ENCODE results near the gene HPSE2. TPM values are rescaled to one million over a fixed set of nuclear protein-coding genes. Genes with fewer than 3 reads are reported as not detected.

Gene HPSE2
- polyA plus RNA-seq, 2 of the 4 experiments (the other 2 are of a cell fraction), result not detected

DNA sequence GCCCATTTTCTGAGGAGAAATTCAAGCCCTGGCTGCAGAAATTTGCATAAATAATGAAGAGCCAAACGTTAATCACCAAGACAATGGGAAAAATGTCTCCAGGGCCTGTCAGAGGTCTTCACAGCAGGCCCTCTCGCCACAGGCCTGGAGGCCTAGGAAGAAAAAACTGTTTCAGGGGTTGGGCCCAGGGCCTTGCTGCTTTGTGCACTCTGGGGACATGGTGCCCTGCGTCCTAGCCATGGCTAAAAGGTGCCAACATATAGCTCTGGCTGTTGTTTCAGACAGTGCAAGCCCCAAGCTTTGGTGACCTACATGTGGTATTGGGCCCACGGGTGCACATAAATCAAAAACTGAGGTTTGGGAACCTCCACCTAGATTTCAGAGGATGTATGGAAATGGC is 796.9 kb downstream of the HPSE2 start:
- FAIRE-seq (no peak), DNase-seq (ENCODE audit: low read depth in 1 of 2, low spot score in 1 of 2) (no peak), ATAC-seq (no peak)
- 89% methylated on average over 4 of the region's 4 CpGs for WGBS (ENCODE audit: missing lambda C conversion rate)
- no peak for TF ChIP-seq FOSB (CRISPR knock-in tag; IDR thresholded peaks at IDR 0.05)
- TF ChIP-seq JUN (IDR thresholded peaks at IDR 0.05), result no peak
- TF ChIP-seq HDAC2 (IDR thresholded peaks at IDR 0.05), result no peak
- TF ChIP-seq KDM5A (IDR thresholded peaks at IDR 0.05), result no peak
- TF ChIP-seq NR3C1 (IDR thresholded peaks at IDR 0.05), result no peak
- no peak for TF ChIP-seq CEBPB (IDR thresholded peaks at IDR 0.05)
- TF ChIP-seq CHD4 (IDR thresholded peaks at IDR 0.05; ENCODE audit: borderline replicate concordance), result no peak
- TF ChIP-seq BHLHE40 (IDR thresholded peaks at IDR 0.05; ENCODE audit: low read depth, low read length), result no peak
- Histone ChIP-seq H3K4me2 (no peak overlapping the region), H3K4me3 (no peak overlapping the region), H3K27ac (no peak overlapping the region), H3K9me3 (no peaks in the 10 kb centered on the region), H3K4me1 (no peaks in the 10 kb centered on the region)
- ChIA-PET CTCF (no interaction called here), POLR2A (no interaction called here)

DNA sequence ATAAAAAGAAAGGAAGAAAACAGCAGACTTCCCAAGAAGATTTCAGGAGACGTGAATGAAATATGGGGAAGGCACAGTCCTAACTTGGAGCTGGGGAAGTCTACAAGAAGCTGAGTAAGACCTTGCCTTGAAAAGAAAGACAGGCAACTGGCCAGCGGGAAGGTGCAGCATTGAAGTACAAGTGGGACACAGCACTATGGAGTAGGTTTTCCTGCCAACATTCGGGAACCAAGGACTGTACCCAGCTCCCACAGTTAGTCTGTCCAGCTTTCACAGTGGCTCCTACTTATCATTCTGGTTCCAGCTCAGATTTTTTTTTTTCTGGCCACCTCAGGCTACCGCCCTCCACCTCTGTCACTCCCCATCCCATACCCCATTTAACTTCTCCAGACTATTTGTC is 798.9 kb downstream of the HPSE2 start:
- ATAC-seq, result 0 out of 6 replicates have a peak, but pooled peaks of 1 of the 2 experiments have one; percentile 30
- DNase-seq (ENCODE audit: low read depth in 1 of 2, low spot score in 1 of 2), result no peak
- WGBS (ENCODE audit: missing lambda C conversion rate), result 96% methylated on average over 4 of the region's 4 CpGs
- CTCF ChIA-PET, result interaction anchor here (1.2 to 4.3 kb wide), 5 partner anchors 9 to 30 kb away, joined by 3 to 23 read pairs (median 4); no protein-coding TSS in a partner anchor
- H3K4me3 ChIP-seq, result no peak overlapping the region
- POLR2A ChIA-PET, result no interaction called here
- H3K4me1 ChIP-seq, result no peaks in the 10 kb centered on the region
- no peak for FAIRE-seq
- TF ChIP-seq TP53 (CRISPR knock-in tag; IDR thresholded peaks at IDR 0.05), result no peak
- TF ChIP-seq, protein P1, sequence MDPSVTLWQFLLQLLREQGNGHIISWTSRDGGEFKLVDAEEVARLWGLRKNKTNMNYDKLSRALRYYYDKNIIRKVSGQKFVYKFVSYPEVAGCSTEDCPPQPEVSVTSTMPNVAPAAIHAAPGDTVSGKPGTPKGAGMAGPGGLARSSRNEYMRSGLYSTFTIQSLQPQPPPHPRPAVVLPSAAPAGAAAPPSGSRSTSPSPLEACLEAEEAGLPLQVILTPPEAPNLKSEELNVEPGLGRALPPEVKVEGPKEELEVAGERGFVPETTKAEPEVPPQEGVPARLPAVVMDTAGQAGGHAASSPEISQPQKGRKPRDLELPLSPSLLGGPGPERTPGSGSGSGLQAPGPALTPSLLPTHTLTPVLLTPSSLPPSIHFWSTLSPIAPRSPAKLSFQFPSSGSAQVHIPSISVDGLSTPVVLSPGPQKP (IDR thresholded peaks at IDR 0.05; ENCODE audit: low read depth, low read length), result no peak
- no peak for TF ChIP-seq EHMT2 (IDR thresholded peaks at IDR 0.05; ENCODE audit: low read depth)
- TF ChIP-seq NFE2L2 (conservative IDR thresholded peaks at IDR 0.05; ENCODE audit: low read length), result no peak
- TF ChIP-seq, protein P2, sequence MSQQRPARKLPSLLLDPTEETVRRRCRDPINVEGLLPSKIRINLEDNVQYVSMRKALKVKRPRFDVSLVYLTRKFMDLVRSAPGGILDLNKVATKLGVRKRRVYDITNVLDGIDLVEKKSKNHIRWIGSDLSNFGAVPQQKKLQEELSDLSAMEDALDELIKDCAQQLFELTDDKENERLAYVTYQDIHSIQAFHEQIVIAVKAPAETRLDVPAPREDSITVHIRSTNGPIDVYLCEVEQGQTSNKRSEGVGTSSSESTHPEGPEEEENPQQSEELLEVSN (IDR thresholded peaks at IDR 0.05; ENCODE audit: borderline replicate concordance, low read depth), result no peak
- H3K4me2 ChIP-seq, result no peak overlapping the region
- H3K27ac ChIP-seq, result no peak overlapping the region
- H3K9me3 ChIP-seq, result peaks cover 6% of the 10 kb centered on the region; the same call in 1 of the 3 replicates

DNA sequence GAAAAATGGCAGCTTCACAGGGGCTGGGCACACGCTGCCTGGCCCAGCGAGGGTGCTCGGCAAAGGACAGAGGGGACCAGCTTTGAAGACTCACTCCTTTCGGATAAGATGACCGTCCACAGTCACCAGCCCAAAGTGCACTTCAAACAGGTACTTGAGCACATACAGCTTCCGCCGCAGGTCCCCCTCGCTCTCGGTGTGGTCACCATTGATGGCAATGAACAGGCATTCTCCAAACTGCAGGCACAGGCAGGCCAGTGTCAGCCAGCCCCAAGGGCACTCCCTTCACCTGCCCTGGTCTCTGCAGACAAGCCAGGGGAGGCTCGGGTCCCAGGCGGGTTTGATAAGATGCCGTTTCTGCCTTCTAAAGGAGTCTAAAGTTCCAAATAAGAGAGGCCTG is 800.5 kb downstream of the HPSE2 start:
- Histone ChIP-seq H3K9me3 (peaks cover 6% of the 10 kb centered on the region; the same call in 1 of the 3 replicates), H3K27ac (no peak overlapping the region), H3K4me2 (no peak overlapping the region), H3K4me3 (no peak overlapping the region), H3K4me1 (no peaks in the 10 kb centered on the region)
- FAIRE-seq (no peak), DNase-seq (ENCODE audit: low read depth in 1 of 2, low spot score in 1 of 2) (no peak), ATAC-seq (no peak)
- TF ChIP-seq CBX2 (IDR thresholded peaks at IDR 0.05; ENCODE audit: borderline replicate concordance, low read depth), result no peak
- TF ChIP-seq SREBF2 (IDR thresholded peaks at IDR 0.05), result no peak
- TF ChIP-seq, protein P3, sequence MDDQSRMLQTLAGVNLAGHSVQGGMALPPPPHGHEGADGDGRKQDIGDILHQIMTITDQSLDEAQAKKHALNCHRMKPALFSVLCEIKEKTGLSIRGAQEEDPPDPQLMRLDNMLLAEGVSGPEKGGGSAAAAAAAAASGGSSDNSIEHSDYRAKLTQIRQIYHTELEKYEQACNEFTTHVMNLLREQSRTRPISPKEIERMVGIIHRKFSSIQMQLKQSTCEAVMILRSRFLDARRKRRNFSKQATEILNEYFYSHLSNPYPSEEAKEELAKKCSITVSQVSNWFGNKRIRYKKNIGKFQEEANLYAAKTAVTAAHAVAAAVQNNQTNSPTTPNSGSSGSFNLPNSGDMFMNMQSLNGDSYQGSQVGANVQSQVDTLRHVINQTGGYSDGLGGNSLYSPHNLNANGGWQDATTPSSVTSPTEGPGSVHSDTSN (IDR thresholded peaks at IDR 0.05), result no peak
- no peak for TF ChIP-seq HOXB5 (CRISPR knock-in tag; IDR thresholded peaks at IDR 0.05)
- no peak for TF ChIP-seq ZFP36 (IDR thresholded peaks at IDR 0.05; ENCODE audit: borderline replicate concordance, partially characterized antibody)
- TF ChIP-seq FOXS1 (CRISPR knock-in tag; IDR thresholded peaks at IDR 0.05), result no peak
- TF ChIP-seq EP300 (IDR thresholded peaks at IDR 0.05), result no peak
- TF ChIP-seq FOSB (CRISPR knock-in tag; IDR thresholded peaks at IDR 0.05), result no peak
- no peak for TF ChIP-seq RNF2 (IDR thresholded peaks at IDR 0.05; ENCODE audit: borderline replicate concordance, low read depth)
- TF ChIP-seq RAD21 (conservative IDR thresholded peaks at IDR 0.05 in 1 of 2, IDR thresholded peaks at IDR 0.05 in 1 of 2), result no peak
- TF ChIP-seq, protein P4, sequence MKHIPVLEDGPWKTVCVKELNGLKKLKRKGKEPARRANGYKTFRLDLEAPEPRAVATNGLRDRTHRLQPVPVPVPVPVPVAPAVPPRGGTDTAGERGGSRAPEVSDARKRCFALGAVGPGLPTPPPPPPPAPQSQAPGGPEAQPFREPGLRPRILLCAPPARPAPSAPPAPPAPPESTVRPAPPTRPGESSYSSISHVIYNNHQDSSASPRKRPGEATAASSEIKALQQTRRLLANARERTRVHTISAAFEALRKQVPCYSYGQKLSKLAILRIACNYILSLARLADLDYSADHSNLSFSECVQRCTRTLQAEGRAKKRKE (CRISPR knock-in tag; IDR thresholded peaks at IDR 0.05; ENCODE audit: low read depth), result no peak
- no peak for TF ChIP-seq EHMT2 (IDR thresholded peaks at IDR 0.05; ENCODE audit: low read depth)
- no peak for TF ChIP-seq TP53 (CRISPR knock-in tag; IDR thresholded peaks at IDR 0.05)
- TF ChIP-seq POLR2AphosphoS2 (conservative IDR thresholded peaks at IDR 0.05; ENCODE audit: low read length), result no peak
- TF ChIP-seq PHF8 (IDR thresholded peaks at IDR 0.05; ENCODE audit: borderline replicate concordance, low read depth), result no peak
- TF ChIP-seq, protein P5, sequence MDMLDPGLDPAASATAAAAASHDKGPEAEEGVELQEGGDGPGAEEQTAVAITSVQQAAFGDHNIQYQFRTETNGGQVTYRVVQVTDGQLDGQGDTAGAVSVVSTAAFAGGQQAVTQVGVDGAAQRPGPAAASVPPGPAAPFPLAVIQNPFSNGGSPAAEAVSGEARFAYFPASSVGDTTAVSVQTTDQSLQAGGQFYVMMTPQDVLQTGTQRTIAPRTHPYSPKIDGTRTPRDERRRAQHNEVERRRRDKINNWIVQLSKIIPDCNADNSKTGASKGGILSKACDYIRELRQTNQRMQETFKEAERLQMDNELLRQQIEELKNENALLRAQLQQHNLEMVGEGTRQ (IDR thresholded peaks at IDR 0.05), result no peak
- no peak for TF ChIP-seq HOXB13 (CRISPR knock-in tag; IDR thresholded peaks at IDR 0.05; ENCODE audit: low read depth)
- ChIA-PET POLR2A (no interaction called here), CTCF (interaction anchor here (0.9 to 4.3 kb wide), 3 partner anchors 10 to 30 kb away, joined by 3 to 23 read pairs (median 3); no protein-coding TSS in a partner anchor)
- WGBS (ENCODE audit: missing lambda C conversion rate), result 93% methylated on average over 12 of the region's 12 CpGs

Data from A549 (cell line).